ENCODE measurements around the gene FOXO3. TPM values are rescaled to one million over a fixed set of nuclear protein-coding genes. Genes with fewer than 3 reads are reported as not detected.
A peak's percentile ranks its signal among the peaks of the same experiment; 100 is the strongest.

FOXO3 gene
- total RNA-seq, 1 experiment from 2014 or later: 22.1 TPM

DNA sequence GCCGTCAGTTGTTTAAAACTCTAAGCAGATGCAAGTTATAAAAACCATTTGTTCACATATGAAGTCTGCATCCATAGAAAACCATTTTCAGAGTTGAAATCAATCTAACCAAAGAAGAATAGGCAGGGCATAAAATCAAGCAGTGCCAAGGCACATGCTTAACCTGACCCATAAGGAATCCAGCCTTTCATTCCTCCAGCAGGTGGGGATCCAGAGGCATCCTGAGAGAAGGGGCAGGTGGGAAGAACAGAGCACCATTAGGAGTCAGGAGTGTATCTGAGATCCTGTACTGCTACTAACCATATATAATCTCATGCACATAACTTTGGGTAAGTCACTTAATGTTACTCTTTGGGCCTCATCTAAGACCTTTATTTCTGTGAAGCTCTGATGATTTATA, 29.4 kb upstream of the FOXO3 start:
- Histone ChIP-seq H2BK20ac (ENCODE audit: low read depth, low read length, poor library complexity, severe bottlenecking) (no peak overlapping the region), H3K27ac (ENCODE audit: insufficient read length, low read depth, low read length) (no peak overlapping the region), H3K4ac (ENCODE audit: low read depth, low read length) (no peak overlapping the region), H2BK5ac (ENCODE audit: insufficient read length, low read length) (no peak overlapping the region), H3K9me3 (ENCODE audit: control insufficient read depth, low read depth, low read length) (no peaks in the 10 kb centered on the region), H3K79me1 (ENCODE audit: insufficient read depth, low read depth, low read length, poor library complexity, severe bottlenecking) (no peaks in the 10 kb centered on the region), H3K14ac (ENCODE audit: insufficient read depth, low read length) (no peak overlapping the region), H2BK15ac (ENCODE audit: low read depth, low read length) (no peak overlapping the region), H3T11ph (ENCODE audit: low read length) (no peak overlapping the region), H4K5ac (ENCODE audit: insufficient read length, low read depth, low read length) (no peak overlapping the region), H2AFZ (ENCODE audit: low read length) (no peak overlapping the region), H3K18ac (ENCODE audit: insufficient read length, low read depth, low read length) (no peak overlapping the region), H3K4me1 (ENCODE audit: insufficient read depth, low read length) (no peaks in the 10 kb centered on the region), H4K20me1 (ENCODE audit: control insufficient read depth, insufficient read depth, insufficient read length) (no peaks in the 10 kb centered on the region), H2BK120ac (ENCODE audit: low read depth, low read length, poor library complexity, severe bottlenecking) (no peak overlapping the region), H4K91ac (ENCODE audit: insufficient read length, low read depth, low read length) (no peak overlapping the region), H4K8ac (replicated peaks; ENCODE audit: insufficient read length, low read depth, low read length) (no peak overlapping the region), H3K23me2 (ENCODE audit: insufficient read length, low read depth, low read length, poor library complexity, severe bottlenecking) (no peaks in the 10 kb centered on the region), H3K56ac (ENCODE audit: insufficient read length, low read depth, low read length) (no peak overlapping the region), H3K4me2 (ENCODE audit: insufficient read depth, insufficient read length, low read length) (no peak overlapping the region), H2AK5ac (ENCODE audit: insufficient read length, low read length) (no peak overlapping the region), H2BK12ac (ENCODE audit: insufficient read length, low read depth, low read length) (no peak overlapping the region), H3K23ac (ENCODE audit: insufficient read length, low read depth, low read length) (no peak overlapping the region), H3K27me3 (ENCODE audit: insufficient read depth, low read length) (no peaks in the 10 kb centered on the region), H3K79me2 (ENCODE audit: insufficient read depth, low read length) (no peaks in the 10 kb centered on the region), H3K9ac (ENCODE audit: extremely low read depth, insufficient read length, low read length) (no peak overlapping the region)
- DNase-seq: no peak
- no peak overlapping the region for H3K27ac Mint-ChIP-seq
- TF ChIP-seq, protein P1, sequence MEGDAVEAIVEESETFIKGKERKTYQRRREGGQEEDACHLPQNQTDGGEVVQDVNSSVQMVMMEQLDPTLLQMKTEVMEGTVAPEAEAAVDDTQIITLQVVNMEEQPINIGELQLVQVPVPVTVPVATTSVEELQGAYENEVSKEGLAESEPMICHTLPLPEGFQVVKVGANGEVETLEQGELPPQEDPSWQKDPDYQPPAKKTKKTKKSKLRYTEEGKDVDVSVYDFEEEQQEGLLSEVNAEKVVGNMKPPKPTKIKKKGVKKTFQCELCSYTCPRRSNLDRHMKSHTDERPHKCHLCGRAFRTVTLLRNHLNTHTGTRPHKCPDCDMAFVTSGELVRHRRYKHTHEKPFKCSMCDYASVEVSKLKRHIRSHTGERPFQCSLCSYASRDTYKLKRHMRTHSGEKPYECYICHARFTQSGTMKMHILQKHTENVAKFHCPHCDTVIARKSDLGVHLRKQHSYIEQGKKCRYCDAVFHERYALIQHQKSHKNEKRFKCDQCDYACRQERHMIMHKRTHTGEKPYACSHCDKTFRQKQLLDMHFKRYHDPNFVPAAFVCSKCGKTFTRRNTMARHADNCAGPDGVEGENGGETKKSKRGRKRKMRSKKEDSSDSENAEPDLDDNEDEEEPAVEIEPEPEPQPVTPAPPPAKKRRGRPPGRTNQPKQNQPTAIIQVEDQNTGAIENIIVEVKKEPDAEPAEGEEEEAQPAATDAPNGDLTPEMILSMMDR (conservative IDR thresholded peaks at IDR 0.05): peak; percentile 58
- H3K9me3 Mint-ChIP-seq: no peaks in the 10 kb centered on the region
- WGBS (ENCODE audit: extremely low coverage, insufficient read length, low lambda C conversion rate): no CpG with 5 or more reads among the region's 1 CpG
- H3K4me1 Mint-ChIP-seq: no peaks in the 10 kb centered on the region
- peaks cover 9% of the 10 kb centered on the region for H3K27me3 Mint-ChIP-seq (ENCODE audit: low read depth)
- no peak overlapping the region for H3K4me3 Mint-ChIP-seq
- H3K36me3 Mint-ChIP-seq (ENCODE audit: insufficient read depth in 1 of 3, low read depth in 3 of 3): no peaks in the 10 kb centered on the region
